IMR-90 (cell line): ENCODE measurements around the gene SV2B.

ENCODE experiments used
- BHLHE40 ChIP-seq: fragments of 150-350 bp; IDR thresholded peaks from 2 replicates; pipeline ENCODE4 v1.6.1; 2016; ENCODE audit warnings: mild to moderate bottlenecking, low read depth, low read length
- POLR2A ChIP-seq: IDR thresholded peaks from 2 replicates; pipeline ENCODE4 v1.6.1; 2012; ENCODE audit warnings: mild to moderate bottlenecking, low read depth, low read length
- RAD21 ChIP-seq: IDR thresholded peaks from 2 replicates; pipeline ENCODE4 v1.6.1; 2012; ENCODE audit warnings: low read length, improper control_type of control experiment
- RCOR1 ChIP-seq: IDR thresholded peaks from 2 replicates; pipeline ENCODE4 v1.6.1; 2012; ENCODE audit warnings: mild to moderate bottlenecking, low read length, improper control_type of control experiment; ENCODE audit not compliant: insufficient replicate concordance
- SMC3 ChIP-seq: fragments of 150-350 bp; IDR thresholded peaks from 2 replicates; pipeline ENCODE4 v1.6.1; 2016; ENCODE audit warnings: low read depth, mild to moderate bottlenecking, antibody characterized with exemption, low read length, moderate library complexity
- TF ChIP-seq, protein P1 (sequence below): conservative IDR thresholded peaks from 2 replicates; pipeline ENCODE4 v1.5.1; 2012; ENCODE audit warnings: mild to moderate bottlenecking, low read depth, low read length, improper control_type of control experiment
- TF ChIP-seq, protein P2 (sequence below): fragments of 150-350 bp; IDR thresholded peaks from 2 replicates; pipeline ENCODE4 v1.6.1; 2017; ENCODE audit warnings: mild to moderate bottlenecking, antibody characterized with exemption, low read length, low read depth

DNA sequence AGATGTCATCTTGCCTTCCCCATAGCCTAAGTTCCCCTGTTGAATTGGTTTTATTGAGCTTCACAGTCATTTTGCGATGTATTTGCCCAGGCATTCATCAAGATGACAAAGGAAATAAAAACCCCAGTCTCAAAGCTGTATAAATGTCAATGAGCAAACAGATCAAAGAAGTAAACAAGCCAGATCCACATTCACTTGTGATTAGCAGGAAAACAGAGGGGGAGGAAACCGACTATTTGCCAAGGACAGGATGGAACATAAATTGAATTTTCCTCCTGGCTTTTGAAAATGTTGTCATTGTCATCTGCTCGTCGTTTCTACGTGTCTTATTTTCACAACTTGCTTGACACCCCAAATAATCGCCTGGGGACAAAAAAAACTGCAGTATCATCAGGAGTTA, 83.5 kb downstream of the SV2B start:
- TF ChIP-seq, protein P1, sequence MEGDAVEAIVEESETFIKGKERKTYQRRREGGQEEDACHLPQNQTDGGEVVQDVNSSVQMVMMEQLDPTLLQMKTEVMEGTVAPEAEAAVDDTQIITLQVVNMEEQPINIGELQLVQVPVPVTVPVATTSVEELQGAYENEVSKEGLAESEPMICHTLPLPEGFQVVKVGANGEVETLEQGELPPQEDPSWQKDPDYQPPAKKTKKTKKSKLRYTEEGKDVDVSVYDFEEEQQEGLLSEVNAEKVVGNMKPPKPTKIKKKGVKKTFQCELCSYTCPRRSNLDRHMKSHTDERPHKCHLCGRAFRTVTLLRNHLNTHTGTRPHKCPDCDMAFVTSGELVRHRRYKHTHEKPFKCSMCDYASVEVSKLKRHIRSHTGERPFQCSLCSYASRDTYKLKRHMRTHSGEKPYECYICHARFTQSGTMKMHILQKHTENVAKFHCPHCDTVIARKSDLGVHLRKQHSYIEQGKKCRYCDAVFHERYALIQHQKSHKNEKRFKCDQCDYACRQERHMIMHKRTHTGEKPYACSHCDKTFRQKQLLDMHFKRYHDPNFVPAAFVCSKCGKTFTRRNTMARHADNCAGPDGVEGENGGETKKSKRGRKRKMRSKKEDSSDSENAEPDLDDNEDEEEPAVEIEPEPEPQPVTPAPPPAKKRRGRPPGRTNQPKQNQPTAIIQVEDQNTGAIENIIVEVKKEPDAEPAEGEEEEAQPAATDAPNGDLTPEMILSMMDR: no peak
- TF ChIP-seq BHLHE40 (no peak), POLR2A (no peak), RAD21 (no peak), RCOR1 (no peak), SMC3 (no peak)
- TF ChIP-seq, protein P2, sequence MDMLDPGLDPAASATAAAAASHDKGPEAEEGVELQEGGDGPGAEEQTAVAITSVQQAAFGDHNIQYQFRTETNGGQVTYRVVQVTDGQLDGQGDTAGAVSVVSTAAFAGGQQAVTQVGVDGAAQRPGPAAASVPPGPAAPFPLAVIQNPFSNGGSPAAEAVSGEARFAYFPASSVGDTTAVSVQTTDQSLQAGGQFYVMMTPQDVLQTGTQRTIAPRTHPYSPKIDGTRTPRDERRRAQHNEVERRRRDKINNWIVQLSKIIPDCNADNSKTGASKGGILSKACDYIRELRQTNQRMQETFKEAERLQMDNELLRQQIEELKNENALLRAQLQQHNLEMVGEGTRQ: no peak
